H9 (cell line): Measurements from ENCODE around the gene LMCD1. TPM values are rescaled to one million over a fixed set of nuclear protein-coding genes. Genes with fewer than 3 reads are reported as not detected.

Experiments used
- DNase-seq: peaks from one replicate; pipeline ENCODE4 v3.0.0-alpha.2; 2017
- H2AFZ ChIP-seq: one replicate; pipeline ENCODE4 v1.6.1; 2013; ENCODE audit warnings: mild to moderate bottlenecking, low read length, control low read depth, moderate library complexity
- H2AK5ac ChIP-seq: 2 replicates; pipeline ENCODE4 v1.6.1; 2013; ENCODE audit warnings: low read length, control low read depth, mixed read lengths; ENCODE audit not compliant: insufficient read length
- H2BK120ac ChIP-seq: one replicate; pipeline ENCODE4 v1.6.1; 2013; ENCODE audit warnings: low read depth, mild to moderate bottlenecking, low read length, control low read depth, inconsistent platforms; ENCODE audit not compliant: poor library complexity, severe bottlenecking
- H2BK12ac ChIP-seq: 2 replicates; pipeline ENCODE4 v1.6.1; 2013; ENCODE audit warnings: low read length, control low read depth, mixed read lengths, low read depth; ENCODE audit not compliant: insufficient read length
- H2BK15ac ChIP-seq: 2 replicates; pipeline ENCODE4 v1.6.1; 2013; ENCODE audit warnings: low read depth, low read length, control low read depth
- H2BK20ac ChIP-seq: one replicate; pipeline ENCODE4 v1.6.1; 2013; ENCODE audit warnings: low read depth, mild to moderate bottlenecking, low read length, control low read depth, inconsistent platforms; ENCODE audit not compliant: poor library complexity, severe bottlenecking
- H2BK5ac ChIP-seq: 2 replicates; pipeline ENCODE4 v1.6.1; 2013; ENCODE audit warnings: low read length, control low read depth, mixed read lengths; ENCODE audit not compliant: insufficient read length
- H3K14ac ChIP-seq: 2 replicates; pipeline ENCODE4 v1.6.1; 2013; ENCODE audit warnings: low read length, control low read depth; ENCODE audit not compliant: insufficient read depth
- H3K18ac ChIP-seq: 2 replicates; pipeline ENCODE4 v1.6.1; 2013; ENCODE audit warnings: low read depth, mild to moderate bottlenecking, mixed read lengths, low read length, control low read depth; ENCODE audit not compliant: insufficient read length
- H3K23ac ChIP-seq: 2 replicates; pipeline ENCODE4 v1.6.1; 2013; ENCODE audit warnings: low read length, control low read depth, mixed read lengths, low read depth; ENCODE audit not compliant: insufficient read length
- H3K23me2 ChIP-seq: 2 replicates; pipeline ENCODE4 v1.6.1; 2013; ENCODE audit warnings: low read depth, mild to moderate bottlenecking, mixed read lengths, low read length, control low read depth; ENCODE audit not compliant: insufficient read length, poor library complexity, severe bottlenecking
- H3K27ac ChIP-seq: 2 replicates; pipeline ENCODE4 v1.5.1; 2013; ENCODE audit warnings: low read length, control low read depth, mixed read lengths, low read depth; ENCODE audit not compliant: insufficient read length
- H3K27me3 ChIP-seq: 2 replicates; pipeline ENCODE4 v1.6.1; 2013; ENCODE audit warnings: low read length, control low read depth, inconsistent platforms; ENCODE audit not compliant: insufficient read depth
- H3K4ac ChIP-seq: 2 replicates; pipeline ENCODE4 v1.6.1; 2013; ENCODE audit warnings: low read depth, mild to moderate bottlenecking, control low read depth, inconsistent platforms, low read length, moderate library complexity
- H3K4me1 ChIP-seq: 2 replicates; pipeline ENCODE4 v1.6.1; 2013; ENCODE audit warnings: low read length, control low read depth, inconsistent platforms; ENCODE audit not compliant: insufficient read depth
- H3K4me2 ChIP-seq: 2 replicates; pipeline ENCODE4 v1.6.1; 2013; ENCODE audit warnings: low read length, control low read depth, mixed read lengths; ENCODE audit not compliant: insufficient read length, insufficient read depth
- H3K56ac ChIP-seq: 2 replicates; pipeline ENCODE4 v1.6.1; 2013; ENCODE audit warnings: low read depth, mild to moderate bottlenecking, mixed read lengths, low read length, control low read depth; ENCODE audit not compliant: insufficient read length
- H3K79me1 ChIP-seq: 2 replicates; pipeline ENCODE4 v1.6.1; 2013; ENCODE audit warnings: low read depth, mild to moderate bottlenecking, moderate library complexity, low read length, control low read depth, inconsistent platforms; ENCODE audit not compliant: insufficient read depth, poor library complexity, severe bottlenecking
- H3K79me2 ChIP-seq: 2 replicates; pipeline ENCODE4 v1.6.1; 2013; ENCODE audit warnings: low read length, control low read depth, inconsistent platforms; ENCODE audit not compliant: insufficient read depth
- H3K9ac ChIP-seq: 2 replicates; pipeline ENCODE4 v1.6.1; 2013; ENCODE audit warnings: low read length, control low read depth, mixed read lengths; ENCODE audit not compliant: insufficient read length; ENCODE audit errors: extremely low read depth
- H3K9me3 ChIP-seq: one replicate; pipeline ENCODE4 v1.6.1; 2013; ENCODE audit warnings: low read depth, low read length, inconsistent platforms; ENCODE audit not compliant: control insufficient read depth
- H3T11ph ChIP-seq: one replicate; pipeline ENCODE4 v1.6.1; 2013; ENCODE audit warnings: mild to moderate bottlenecking, low read length, control low read depth, inconsistent platforms
- H4K20me1 ChIP-seq: one replicate; pipeline ENCODE4 v1.6.1; 2013; ENCODE audit not compliant: control insufficient read depth, insufficient read length, insufficient read depth
- H4K5ac ChIP-seq: 2 replicates; pipeline ENCODE4 v1.6.1; 2013; ENCODE audit warnings: low read depth, mild to moderate bottlenecking, mixed read lengths, low read length, control low read depth; ENCODE audit not compliant: insufficient read length
- H4K8ac ChIP-seq: replicated peaks from 2 replicates; pipeline ENCODE4 v1.6.1; 2013; ENCODE audit warnings: low read length, control low read depth, mixed read lengths, low read depth; ENCODE audit not compliant: insufficient read length
- H4K91ac ChIP-seq: 2 replicates; pipeline ENCODE4 v1.6.1; 2013; ENCODE audit warnings: low read depth, mild to moderate bottlenecking, moderate library complexity, mixed read lengths, low read length, control low read depth; ENCODE audit not compliant: insufficient read length
- H3K27ac Mint-ChIP-seq, 3 experiments: 2 replicates in 2 of 3; 3 replicates in 1 of 3; pipeline ENCODE4 v1.8.0; 2020 to 2021; ENCODE audit warnings: mixed read lengths in 3 of 3, mild to moderate bottlenecking in 1 of 3, moderate library complexity in 1 of 3
- H3K27me3 Mint-ChIP-seq: 2 replicates; pipeline ENCODE4 v1.8.0; 2021; ENCODE audit warnings: low read depth, mild to moderate bottlenecking, moderate library complexity, mixed read lengths
- H3K36me3 Mint-ChIP-seq, 3 experiments: 2 replicates in 2 of 3; 3 replicates in 1 of 3; pipeline ENCODE4 v1.8.0; 2020 to 2021; ENCODE audit warnings: low read depth in 3 of 3, mixed read lengths in 3 of 3; ENCODE audit not compliant: insufficient read depth in 1 of 3
- H3K4me1 Mint-ChIP-seq, 2 experiments: 2 replicates each; pipeline ENCODE4 v1.8.0; 2020; ENCODE audit warnings: mixed read lengths in 2 of 2
- H3K4me3 Mint-ChIP-seq, 2 experiments: 2 replicates in 1 of 2; 3 replicates in 1 of 2; pipeline ENCODE4 v1.8.0; 2020 to 2021; ENCODE audit warnings: mild to moderate bottlenecking in 2 of 2, mixed read lengths in 2 of 2, moderate library complexity in 1 of 2
- H3K9me3 Mint-ChIP-seq, 2 experiments: 2 replicates in 1 of 2; 3 replicates in 1 of 2; pipeline ENCODE4 v1.8.0; 2020; ENCODE audit warnings: mild to moderate bottlenecking in 2 of 2, mixed read lengths in 2 of 2, moderate library complexity in 1 of 2
- WGBS: extraction: QIAGEN DNeasy Blood & Tissue Kit; methylation state at CpG from one replicate; pipeline ENCODE4 v1.1.7; 2013; ENCODE audit warnings: missing lambda C conversion rate, low lambda C conversion rate, mixed read lengths; ENCODE audit not compliant: insufficient read length; ENCODE audit errors: extremely low coverage; 5-methylcytosine and 5-hydroxymethylcytosine counted together
- total RNA-seq: library from RNA; stranded (reverse); gene quantifications from 2 replicates; pipeline ENCODE4 v1.2.1, GENCODE V29; 2021
- TF ChIP-seq, protein P1 (sequence below): fragments of 200-600 bp; sonication (generic); conservative IDR thresholded peaks from 3 replicates; pipeline ENCODE4 v1.8.0; 2021; ENCODE audit warnings: antibody characterized with exemption, mild to moderate bottlenecking

LMCD1 gene
- total RNA-seq, 1 experiment from 2014 or later: 19.2 TPM

DNA sequence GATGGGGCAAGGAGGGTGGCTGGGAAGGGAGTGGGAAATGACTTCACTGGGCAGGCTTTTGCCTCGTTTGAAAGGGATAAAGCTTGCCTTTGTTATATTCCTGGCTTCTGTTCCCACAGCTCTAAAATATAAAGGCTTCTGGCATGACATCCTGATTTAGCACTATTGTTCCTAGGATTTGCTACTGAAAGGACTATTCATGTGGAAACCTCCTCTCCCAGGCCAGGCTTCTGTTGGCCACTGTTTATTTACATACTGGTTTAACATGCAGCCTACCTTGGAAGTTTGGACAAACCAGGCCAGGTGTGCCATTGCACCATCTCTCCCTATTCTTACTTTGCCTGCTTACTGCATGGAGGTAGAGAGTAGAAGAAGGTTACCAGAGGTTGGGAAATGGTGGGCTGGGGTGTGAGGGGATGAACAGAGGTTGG, 2.4 kb upstream of the LMCD1 start:
- Histone ChIP-seq H3K23me2 (no peaks in the 10 kb centered on the region), H3K4me2 (peak overlapping the region; percentile 1), H2AFZ (no peak overlapping the region), H2AK5ac (no peak overlapping the region), H3K18ac (no peak overlapping the region), H3K23ac (no peak overlapping the region), H3K9ac (no peak overlapping the region), H3K9me3 (no peaks in the 10 kb centered on the region), H4K20me1 (no peaks in the 10 kb centered on the region), H3K14ac (no peak overlapping the region), H4K8ac (no peak overlapping the region), H3K27me3 (no peaks in the 10 kb centered on the region), H3K27ac (peak overlapping the region; percentile 79), H4K91ac (no peak overlapping the region), H3K4ac (no peak overlapping the region), H3K79me2 (no peaks in the 10 kb centered on the region), H2BK120ac (no peak overlapping the region), H2BK5ac (no peak overlapping the region), H3K4me1 (peaks cover 18% of the 10 kb centered on the region), H3K79me1 (no peaks in the 10 kb centered on the region), H2BK20ac (no peak overlapping the region), H4K5ac (no peak overlapping the region), H3K56ac (no peak overlapping the region), H2BK15ac (no peak overlapping the region), H2BK12ac (no peak overlapping the region), H3T11ph (no peak overlapping the region)
- H3K36me3 Mint-ChIP-seq: peaks cover 4 to 26% (median 5%) of the 10 kb centered on the region in 3 experiments; a peak in 6 of 7 replicates
- H3K27me3 Mint-ChIP-seq: no peaks in the 10 kb centered on the region
- no CpG with 5 or more reads among the region's 1 CpG for WGBS
- DNase-seq: peak; percentile 78
- peak overlapping the region; percentile 97 to 100 (median 97) for H3K27ac Mint-ChIP-seq
- peaks cover 70 to 81% of the 10 kb centered on the region in 2 experiments for H3K4me1 Mint-ChIP-seq
- TF ChIP-seq, protein P1, sequence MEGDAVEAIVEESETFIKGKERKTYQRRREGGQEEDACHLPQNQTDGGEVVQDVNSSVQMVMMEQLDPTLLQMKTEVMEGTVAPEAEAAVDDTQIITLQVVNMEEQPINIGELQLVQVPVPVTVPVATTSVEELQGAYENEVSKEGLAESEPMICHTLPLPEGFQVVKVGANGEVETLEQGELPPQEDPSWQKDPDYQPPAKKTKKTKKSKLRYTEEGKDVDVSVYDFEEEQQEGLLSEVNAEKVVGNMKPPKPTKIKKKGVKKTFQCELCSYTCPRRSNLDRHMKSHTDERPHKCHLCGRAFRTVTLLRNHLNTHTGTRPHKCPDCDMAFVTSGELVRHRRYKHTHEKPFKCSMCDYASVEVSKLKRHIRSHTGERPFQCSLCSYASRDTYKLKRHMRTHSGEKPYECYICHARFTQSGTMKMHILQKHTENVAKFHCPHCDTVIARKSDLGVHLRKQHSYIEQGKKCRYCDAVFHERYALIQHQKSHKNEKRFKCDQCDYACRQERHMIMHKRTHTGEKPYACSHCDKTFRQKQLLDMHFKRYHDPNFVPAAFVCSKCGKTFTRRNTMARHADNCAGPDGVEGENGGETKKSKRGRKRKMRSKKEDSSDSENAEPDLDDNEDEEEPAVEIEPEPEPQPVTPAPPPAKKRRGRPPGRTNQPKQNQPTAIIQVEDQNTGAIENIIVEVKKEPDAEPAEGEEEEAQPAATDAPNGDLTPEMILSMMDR: no peak
- H3K4me3 Mint-ChIP-seq: peak overlapping the region; percentile 16 to 43; a peak in 3 of 5 replicates
- H3K9me3 Mint-ChIP-seq: peaks cover 0 to 2% of the 10 kb centered on the region in 2 experiments; a peak in 2 of 5 replicates
